HCT116 (cell line): ENCODE results near the gene PTPRCAP.

Experiments
- POLR2AphosphoS5 ChIP-seq: IDR thresholded peaks from 2 replicates; pipeline ENCODE4 v1.6.1; 2011; ENCODE audit warnings: mild to moderate bottlenecking, low read depth, low read length, moderate library complexity
- RAD21 ChIP-seq: IDR thresholded peaks from 2 replicates; pipeline ENCODE4 v1.6.1; 2012; ENCODE audit warnings: low read depth, mild to moderate bottlenecking
- SIN3A ChIP-seq: IDR thresholded peaks from 2 replicates; pipeline ENCODE4 v1.6.1; 2012; ENCODE audit warnings: low read depth
- SRF ChIP-seq: IDR thresholded peaks from 2 replicates; pipeline ENCODE4 v1.6.1; 2012; ENCODE audit warnings: low read depth
- TF ChIP-seq, protein P1 (sequence below): IDR thresholded peaks from 2 replicates; pipeline ENCODE4 v1.6.1; 2012; ENCODE audit warnings: low read depth
- TF ChIP-seq, protein P2 (sequence below), 3 experiments: fragments of 200-600 bp in 1 of 3; sonication (generic) in 1 of 3; IDR thresholded peaks in 2 of 3; conservative IDR thresholded peaks in 1 of 3; 2 replicates each; pipeline ENCODE4 v1.5.1; 2012 to 2017; ENCODE audit warnings: low read depth in 2 of 3, low read length in 2 of 3, antibody characterized with exemption in 1 of 3, borderline replicate concordance in 1 of 3, control low read depth in 1 of 3, mild to moderate bottlenecking in 1 of 3, mixed read lengths in 1 of 3, mixed run types in 1 of 3, moderate library complexity in 1 of 3; ENCODE audit not compliant: insufficient read depth in 1 of 3
- TF ChIP-seq, protein P3 (sequence below): IDR thresholded peaks from 2 replicates; pipeline ENCODE4 v1.6.1; 2012

DNA sequence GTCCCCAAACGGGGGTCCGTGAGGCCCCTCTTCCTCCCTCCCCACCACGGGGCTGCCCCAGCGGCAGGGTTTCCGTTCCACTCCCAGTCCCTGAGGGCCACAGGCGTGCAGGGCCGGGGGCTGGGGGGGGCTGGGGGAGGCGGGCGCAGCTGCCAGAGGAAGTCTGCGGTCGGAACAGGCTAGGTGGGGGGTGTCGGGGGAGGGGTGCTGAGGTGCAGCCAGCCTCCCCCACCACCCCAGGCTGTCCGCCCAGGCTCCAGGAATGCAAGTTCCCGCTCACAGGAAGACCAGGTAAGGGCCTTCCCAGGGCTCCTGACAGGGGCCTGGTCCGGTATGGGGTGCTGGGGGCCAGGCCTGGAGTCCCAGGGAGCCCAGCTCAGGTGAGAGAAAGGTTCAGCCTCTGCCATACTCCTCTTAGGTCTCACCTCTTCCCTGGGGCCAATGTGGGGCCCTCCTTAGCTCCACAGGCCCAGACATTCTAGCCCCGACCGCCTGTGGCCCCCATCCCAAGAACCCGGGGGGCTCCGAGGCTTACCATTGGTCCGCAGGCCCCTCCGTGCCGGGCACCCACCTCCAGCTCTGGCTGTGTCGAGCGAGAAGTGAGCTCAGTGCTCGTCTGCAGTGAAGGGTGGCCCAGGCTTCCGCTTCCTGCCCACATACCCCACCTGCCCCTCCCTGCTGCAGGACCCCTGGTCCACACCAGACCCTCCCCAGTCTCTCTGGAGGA is at the start of gene PTPRCAP:
- TF ChIP-seq, protein P1, sequence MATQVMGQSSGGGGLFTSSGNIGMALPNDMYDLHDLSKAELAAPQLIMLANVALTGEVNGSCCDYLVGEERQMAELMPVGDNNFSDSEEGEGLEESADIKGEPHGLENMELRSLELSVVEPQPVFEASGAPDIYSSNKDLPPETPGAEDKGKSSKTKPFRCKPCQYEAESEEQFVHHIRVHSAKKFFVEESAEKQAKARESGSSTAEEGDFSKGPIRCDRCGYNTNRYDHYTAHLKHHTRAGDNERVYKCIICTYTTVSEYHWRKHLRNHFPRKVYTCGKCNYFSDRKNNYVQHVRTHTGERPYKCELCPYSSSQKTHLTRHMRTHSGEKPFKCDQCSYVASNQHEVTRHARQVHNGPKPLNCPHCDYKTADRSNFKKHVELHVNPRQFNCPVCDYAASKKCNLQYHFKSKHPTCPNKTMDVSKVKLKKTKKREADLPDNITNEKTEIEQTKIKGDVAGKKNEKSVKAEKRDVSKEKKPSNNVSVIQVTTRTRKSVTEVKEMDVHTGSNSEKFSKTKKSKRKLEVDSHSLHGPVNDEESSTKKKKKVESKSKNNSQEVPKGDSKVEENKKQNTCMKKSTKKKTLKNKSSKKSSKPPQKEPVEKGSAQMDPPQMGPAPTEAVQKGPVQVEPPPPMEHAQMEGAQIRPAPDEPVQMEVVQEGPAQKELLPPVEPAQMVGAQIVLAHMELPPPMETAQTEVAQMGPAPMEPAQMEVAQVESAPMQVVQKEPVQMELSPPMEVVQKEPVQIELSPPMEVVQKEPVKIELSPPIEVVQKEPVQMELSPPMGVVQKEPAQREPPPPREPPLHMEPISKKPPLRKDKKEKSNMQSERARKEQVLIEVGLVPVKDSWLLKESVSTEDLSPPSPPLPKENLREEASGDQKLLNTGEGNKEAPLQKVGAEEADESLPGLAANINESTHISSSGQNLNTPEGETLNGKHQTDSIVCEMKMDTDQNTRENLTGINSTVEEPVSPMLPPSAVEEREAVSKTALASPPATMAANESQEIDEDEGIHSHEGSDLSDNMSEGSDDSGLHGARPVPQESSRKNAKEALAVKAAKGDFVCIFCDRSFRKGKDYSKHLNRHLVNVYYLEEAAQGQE, result no peak
- no peak for TF ChIP-seq POLR2AphosphoS5
- TF ChIP-seq, protein P2, sequence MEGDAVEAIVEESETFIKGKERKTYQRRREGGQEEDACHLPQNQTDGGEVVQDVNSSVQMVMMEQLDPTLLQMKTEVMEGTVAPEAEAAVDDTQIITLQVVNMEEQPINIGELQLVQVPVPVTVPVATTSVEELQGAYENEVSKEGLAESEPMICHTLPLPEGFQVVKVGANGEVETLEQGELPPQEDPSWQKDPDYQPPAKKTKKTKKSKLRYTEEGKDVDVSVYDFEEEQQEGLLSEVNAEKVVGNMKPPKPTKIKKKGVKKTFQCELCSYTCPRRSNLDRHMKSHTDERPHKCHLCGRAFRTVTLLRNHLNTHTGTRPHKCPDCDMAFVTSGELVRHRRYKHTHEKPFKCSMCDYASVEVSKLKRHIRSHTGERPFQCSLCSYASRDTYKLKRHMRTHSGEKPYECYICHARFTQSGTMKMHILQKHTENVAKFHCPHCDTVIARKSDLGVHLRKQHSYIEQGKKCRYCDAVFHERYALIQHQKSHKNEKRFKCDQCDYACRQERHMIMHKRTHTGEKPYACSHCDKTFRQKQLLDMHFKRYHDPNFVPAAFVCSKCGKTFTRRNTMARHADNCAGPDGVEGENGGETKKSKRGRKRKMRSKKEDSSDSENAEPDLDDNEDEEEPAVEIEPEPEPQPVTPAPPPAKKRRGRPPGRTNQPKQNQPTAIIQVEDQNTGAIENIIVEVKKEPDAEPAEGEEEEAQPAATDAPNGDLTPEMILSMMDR (IDR thresholded peaks at IDR 0.05 in 2 of 3, conservative IDR thresholded peaks at IDR 0.05 in 1 of 3; ENCODE audit: borderline replicate concordance in 1 of 3, insufficient read depth in 1 of 3, low read depth in 2 of 3, low read length in 2 of 3), result no peak
- TF ChIP-seq SRF, result no peak
- no peak for TF ChIP-seq SIN3A
- TF ChIP-seq, protein P3, sequence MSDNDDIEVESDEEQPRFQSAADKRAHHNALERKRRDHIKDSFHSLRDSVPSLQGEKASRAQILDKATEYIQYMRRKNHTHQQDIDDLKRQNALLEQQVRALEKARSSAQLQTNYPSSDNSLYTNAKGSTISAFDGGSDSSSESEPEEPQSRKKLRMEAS, result no peak
- no peak for TF ChIP-seq RAD21
